HG02763 (cell line): ENCODE measurements around the gene TP53BP1.
"Not testable (repeated sequence)": the region's sequence is repeated elsewhere in the genome, so short reads cannot be mapped to it uniquely, and the experiment has no call there.

Experiments used
- ATAC-seq: cut with Tn5 transposase; IDR thresholded peaks from one replicate; pipeline ENCODE4 v1.9.1; 2021; ENCODE audit warnings: mild to moderate bottlenecking, moderate library complexity; ENCODE audit not compliant: unreplicated experiment

TP53BP1 gene

DNA sequence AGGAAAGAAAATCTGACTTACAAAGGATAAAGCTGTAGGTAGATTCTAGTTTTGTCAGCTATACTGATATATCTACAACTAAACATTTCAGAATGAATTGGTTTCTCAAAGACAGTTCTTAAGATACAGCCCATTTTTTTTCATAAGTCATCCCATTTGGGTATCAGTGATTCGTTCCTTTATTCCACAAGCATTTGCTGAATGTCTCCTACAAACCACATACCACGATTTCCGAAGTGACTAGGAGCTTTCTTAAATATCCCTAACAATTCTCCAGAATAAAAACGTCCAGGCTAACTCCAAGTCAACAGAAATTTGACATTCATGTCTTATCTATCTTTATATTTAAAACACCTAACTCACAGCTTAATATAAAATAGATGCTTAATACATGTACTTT is 59.8 kb downstream of the TP53BP1 start:
- ATAC-seq, result no peak

DNA sequence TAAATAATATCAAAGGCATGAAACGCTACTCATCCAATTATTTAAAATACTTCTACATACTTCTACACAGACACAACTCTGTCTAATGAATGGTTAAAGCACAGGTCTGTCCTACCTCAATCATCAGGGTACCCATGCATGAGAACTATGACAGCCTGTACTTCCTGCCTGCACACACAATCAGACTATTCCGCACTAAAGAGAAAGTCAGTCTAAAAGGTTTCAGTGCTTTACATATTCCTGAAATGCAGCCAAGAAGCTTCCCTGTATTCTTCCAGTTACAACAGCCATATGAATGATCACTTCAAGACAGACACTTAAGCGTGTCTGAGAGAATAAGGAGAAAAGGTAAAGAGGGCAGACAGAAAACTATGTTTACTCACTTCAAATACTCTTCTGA is 63.3 kb downstream of the TP53BP1 start:
- ATAC-seq, result no peak

DNA sequence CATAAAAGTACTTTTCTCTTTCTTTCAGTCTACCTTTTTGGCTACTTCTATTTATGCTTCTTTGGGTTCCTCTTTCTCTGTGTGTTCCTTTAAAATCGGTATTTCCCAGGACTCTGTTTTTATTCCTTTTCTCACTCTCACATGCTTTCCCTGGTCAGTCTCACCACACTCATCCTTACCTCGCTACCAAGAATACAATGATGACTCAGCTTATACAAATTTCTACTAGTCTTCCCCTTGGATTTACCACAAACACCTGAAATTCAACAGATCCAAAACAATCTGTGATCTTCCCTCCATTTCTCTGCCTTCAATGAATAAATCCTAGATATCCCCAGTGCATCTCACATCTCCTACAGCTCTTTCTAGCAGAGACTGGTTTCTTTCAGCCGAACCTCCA is 69.2 kb downstream of the TP53BP1 start:
- ATAC-seq, result no peak

DNA sequence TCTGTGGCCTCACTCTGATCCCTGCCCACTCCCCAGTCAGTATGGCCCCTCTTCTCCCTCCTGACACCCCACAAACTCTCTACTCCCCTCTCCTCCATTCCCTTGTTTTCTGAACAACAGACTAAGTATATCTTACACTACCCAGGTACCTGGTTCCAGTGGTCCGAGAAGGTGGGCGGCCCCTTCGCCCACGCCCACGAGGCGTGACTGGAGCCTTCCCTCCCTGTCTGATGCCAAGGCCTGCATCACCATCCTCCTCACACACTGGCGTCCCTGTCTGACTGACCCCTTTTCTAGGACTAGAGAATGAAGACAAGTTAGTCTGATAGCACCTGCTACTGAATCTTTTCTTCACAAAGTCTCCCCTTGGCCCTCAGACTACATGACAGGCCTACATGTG is 72.1 kb downstream of the TP53BP1 start:
- ATAC-seq, result no peak

DNA sequence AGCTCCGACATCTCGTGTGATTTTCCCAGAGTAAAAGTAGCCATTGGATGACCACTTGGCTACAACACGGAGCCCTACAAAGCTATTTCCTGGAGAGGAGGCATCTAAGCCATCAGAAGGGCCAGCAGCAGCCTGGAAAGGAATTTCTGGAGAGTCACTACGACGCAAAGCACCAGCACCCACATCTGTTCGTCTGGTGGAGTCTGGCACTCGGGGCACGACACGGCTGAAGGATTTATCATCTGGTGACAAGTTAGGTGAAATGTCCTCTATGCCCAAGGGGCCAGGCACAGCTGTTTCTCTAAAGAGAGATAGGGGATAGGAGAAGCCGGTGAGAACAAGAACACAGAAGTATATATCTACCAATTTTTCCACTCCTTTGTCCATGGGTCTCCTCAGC is 72.5 kb downstream of the TP53BP1 start:
- ATAC-seq, result no peak

DNA sequence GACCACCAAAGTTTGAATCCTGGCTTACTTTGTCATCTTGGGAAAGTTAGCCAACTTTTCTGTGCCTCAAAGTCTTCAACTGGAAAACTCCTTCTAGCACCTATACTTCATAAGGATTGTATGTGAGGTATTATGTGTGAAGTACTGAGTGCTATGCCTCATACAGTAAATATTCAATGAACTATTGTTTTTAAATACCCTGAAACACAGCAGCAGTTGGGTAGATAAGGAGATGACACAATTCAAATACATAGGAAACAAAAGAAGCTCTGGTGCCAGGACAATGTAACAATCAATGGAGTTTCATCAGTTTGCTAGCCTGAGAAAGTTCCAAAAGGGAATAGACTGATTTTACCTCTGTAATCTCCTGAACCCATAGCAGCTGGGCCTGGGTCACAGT is 78.8 kb downstream of the TP53BP1 start:
- ATAC-seq, result no peak

DNA sequence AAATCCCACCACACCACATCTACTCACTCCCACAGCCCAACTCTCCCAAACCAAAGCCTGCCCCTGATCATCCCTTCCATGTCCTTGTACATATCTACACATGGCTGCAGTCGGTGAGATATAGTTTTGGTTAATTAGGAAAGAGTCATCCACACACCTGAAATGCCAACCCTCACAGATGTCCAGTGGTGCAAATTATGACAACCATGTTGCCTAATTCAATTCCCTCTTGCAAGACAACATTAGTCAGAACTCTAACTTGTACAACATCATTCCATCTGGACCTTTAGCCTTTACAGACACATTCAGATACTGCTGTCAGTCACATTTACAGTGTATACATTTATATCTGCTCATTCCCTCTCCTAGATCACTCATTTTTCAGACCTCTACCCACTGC is 80.9 kb downstream of the TP53BP1 start:
- ATAC-seq, result no peak

DNA sequence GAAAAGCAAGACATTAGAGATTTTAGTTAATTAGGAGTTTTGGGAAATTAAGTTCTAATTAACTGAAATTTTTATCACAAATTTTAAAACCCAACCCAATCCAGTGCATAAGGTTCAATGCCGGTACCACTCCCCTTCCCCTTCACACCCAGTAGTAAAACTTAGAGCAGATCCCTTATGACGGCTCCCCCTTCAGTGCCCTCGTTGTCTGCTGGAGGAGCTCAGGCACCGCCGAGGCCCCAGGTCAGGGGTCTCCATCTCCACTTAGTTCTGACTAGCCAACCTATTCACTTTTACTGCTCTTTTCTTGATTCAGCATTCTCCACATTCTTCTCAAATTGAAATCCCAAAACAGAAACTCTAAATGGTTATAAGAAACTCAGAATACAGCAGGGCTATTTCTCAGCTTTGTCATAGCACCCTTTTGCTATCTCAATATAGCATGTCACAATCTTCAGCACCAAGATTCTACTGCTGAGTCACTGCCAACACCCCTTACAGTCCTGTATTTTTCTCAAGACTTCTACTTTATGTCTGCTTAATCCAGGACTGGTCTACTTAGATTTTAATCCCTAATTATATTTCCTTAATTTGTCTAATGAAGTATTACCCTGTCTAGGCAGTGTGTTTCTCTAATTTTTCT is 82.3 kb downstream of the TP53BP1 start:
- ATAC-seq, result no peak

DNA sequence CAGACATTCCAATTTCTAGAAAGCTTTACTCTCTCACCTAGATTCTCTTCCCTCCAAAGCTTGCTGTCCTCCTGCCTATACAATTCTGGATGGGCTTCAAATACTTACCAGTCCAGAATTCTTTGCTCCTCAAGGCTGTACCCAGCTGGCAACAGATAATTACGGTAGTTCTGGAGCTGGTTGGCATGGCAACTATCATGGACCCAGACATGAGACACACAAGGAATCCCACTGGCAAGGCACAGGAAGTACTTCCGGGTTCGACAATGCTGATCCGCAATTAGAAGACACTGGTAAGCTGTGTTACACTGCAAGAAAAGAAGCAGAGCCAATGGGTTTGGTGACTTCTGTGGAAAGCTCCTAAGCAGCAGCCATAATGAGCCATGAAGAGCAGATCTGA is 84.2 kb downstream of the TP53BP1 start:
- no peak for ATAC-seq

DNA sequence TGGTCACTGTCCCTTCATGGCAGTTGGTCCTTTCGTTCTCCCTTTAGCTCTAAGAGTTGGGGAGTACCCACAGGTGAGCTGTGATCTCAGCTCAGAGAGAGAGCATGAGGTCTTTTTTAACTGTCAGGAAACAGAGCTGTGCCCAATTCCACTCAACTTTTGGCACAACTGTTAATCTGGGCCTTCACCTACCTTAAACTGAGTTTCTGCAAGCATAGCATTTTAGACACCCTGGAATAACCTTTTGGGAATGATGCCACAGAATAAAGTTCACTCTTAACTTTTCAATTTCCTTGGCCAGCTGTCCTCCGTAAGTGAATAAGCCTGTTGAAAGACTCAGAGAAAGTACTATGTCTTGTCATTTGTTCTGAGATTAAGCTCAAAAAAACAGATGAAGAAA is 86.1 kb downstream of the TP53BP1 start:
- no peak for ATAC-seq

DNA sequence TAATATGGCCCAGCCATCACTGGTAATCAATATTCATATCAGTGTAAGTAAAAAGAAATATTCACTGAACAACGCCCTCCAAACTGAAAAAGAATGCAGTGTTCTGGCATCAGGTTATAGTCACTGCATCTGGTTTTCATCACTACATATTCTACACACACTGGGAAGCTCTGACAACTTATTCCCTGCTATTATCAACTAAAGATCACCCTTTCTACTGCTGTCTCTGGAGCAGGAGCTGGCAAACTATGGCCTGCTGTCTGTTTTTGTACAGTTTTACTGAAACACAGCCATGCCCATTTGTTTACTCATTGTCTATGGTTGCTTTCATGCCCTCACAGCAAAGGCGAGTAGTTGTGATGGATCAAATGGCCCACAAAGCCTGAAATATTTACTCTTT is 86.8 kb downstream of the TP53BP1 start:
- ATAC-seq, result no peak

DNA sequence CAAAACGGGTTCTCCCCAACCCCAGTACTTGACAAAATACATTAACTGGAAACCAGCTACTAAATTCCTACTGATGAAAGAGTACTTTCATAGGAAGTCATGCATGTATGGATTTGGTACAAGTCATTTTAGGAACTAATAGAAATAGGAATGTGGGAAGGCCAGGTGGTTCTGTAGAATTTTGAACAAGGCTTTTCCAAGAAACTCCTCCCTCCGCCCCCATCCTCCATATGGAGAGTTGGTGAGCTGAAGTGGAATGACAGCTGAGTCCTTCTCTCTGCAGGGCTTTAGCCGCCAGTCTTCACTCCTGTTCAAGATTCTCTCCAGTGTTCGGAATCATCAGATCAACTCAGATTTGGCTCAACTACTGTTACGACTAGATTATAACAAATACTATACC is 88.8 kb downstream of the TP53BP1 start:
- ATAC-seq, result no peak

DNA sequence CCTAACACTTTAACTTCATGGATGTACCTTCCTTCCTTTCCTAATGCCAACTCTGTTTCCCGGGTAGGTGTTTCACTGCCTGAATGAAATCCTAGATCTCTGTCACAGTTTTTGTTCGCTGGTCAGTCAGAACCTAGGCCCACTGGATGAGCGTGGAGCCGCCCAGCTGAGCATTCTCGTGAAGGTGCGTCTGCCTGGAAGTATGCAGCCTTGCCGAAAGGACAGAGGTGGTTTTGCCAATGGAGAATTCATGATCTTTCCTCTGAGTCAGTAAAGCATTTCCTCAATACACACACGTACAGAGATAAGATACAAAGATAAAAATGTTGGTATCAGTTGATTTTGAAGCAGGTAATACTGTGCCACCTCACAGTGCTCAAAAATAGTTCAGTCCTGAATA is 89.3 kb downstream of the TP53BP1 start:
- no peak for ATAC-seq

DNA sequence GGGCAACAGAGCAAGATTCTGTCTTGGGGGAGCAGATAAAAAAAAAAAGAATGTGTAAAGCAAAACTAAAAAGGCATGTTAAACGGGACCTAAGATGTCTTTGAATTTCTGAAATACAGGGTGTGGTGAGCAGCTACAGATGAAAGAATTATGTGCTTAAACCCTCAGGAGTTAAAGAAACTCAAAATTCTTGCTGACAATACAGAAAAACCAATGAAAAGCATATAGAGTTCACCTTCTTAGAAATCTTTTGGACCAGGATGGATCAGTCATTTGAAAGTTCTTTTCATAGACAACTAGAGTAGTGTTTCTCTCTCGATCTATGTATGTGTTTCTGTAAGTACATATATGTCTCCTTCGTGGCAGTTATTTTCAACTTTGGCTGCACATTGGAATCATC is 90.7 kb downstream of the TP53BP1 start:
- no peak for ATAC-seq

DNA sequence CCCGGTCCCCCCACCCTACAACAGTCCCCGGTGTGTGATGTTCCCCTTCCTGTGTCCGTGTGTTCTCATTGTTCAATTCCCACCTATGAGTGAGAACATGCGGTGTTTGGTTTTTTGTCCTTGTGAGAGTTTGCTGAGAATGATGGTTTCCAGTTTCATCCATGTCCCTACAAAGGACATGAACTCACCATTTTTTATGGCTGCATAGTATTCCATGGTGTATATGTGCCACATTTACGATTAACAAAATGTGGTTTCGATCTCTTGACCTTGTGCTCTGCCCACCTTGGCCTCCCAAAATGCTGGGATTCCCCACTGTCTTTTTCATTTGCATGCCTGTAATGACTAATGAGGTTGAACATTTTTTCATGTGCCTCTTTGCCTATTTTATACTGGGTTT is 99.4 kb downstream of the TP53BP1 start:
- ATAC-seq, result not testable (repeated sequence)

DNA sequence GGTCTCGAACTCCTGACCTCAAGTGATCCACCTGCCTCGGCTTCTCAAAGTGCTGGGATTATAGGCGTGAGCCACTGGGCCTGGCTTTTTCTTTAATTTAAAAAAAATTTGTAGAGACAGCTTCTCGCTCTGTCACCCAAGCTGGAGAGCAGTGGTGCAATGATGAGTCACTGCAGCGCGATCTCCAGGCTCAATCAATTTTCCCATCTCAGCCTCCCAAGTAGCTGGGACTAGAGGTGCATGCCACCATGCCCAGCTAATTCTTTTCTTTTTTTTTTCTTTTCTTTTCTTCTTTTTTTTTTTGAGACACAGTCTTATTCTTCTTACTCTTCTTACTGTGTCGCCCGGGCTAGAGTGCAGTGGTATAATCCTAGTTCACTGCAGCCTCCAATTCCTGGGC is 102.2 kb downstream of the TP53BP1 start:
- no peak for ATAC-seq

DNA sequence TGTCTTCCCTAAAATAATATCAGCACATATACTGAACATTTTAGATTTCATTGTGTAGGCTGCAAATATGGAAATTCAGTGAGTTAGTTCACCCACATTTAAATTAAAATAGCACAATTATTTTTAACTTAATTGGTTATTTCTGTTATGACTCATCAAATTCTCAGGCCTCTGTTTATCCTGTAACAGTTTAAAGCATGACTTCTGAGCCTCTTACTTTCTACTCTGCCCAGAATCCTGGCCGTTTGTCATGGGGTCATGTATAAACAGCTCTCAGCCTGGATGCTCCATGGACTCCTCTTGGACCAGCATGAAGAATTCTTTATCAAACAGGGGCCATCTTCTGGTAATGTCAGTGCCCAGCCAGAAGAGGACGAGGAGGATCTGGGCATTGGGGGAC is 109.9 kb downstream of the TP53BP1 start:
- ATAC-seq, result no peak

DNA sequence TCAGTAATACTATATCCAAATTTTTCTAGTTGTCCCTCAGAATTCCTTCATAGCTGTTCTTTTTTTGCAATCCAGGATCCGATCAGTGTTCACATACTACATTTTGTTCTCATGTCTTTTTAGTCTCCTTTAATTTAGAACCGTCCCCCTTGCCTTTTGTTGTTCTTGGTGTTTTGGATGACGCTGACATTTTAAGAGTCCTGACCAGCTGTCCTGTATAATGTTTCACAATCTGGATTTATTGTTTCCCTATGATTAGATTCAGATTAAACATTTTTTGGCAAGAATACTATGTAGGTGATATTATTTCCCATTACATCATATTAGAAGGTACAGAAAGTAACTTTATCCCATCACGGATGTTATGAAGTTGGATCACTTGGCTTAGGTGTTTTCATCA is 110.6 kb downstream of the TP53BP1 start:
- no peak for ATAC-seq

DNA sequence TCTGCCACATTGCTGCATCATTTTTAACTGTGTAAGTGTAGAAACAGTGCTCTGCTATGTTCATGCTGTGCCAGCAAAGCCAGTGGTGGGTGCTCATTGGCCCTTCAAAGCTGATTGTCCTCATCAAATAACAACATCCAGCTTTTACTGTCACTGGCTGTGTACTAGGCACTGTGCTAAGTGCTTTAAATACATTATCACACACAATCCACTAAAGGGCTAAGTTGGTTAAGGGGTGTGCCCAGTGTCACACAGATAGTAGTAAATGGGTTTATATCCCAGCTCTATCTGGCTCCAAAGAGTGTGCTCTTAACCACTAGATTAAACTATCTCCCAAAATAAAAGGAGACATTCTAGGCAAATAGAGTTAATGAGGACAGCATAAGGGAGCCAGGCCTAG is 114.4 kb downstream of the TP53BP1 start:
- ATAC-seq, result no peak

DNA sequence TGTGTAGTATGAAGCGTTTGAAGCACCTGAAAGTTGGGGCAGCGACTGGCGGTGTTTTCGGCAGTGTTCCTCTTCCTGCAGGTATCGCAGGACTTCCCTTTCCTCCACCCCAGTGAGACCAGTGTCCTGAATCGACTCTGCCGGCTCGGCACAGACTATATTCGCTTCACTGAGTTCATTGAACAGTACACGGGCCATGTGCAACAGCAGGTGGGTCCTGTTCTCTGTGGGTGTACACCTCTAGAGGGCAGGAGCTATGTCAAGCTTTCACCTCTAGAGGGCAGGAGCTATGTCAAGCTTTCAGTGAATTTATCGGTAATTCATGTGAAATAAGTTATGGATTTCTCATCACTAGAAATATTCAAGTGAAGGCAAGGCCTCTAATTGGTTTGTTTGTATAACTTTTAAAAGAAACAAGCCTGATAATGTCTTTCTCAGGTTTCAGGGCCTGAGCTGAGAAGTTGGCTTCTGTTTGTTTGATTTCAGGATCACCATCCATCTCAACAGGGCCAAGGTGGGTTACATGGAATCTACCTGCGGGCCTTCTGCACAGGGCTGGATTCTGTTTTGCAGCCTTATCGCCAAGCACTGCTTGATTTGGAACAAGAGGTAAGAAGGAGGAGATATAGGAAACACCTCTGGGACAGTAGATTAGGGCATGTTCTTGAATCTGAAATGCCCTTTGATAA is 116.8 kb downstream of the TP53BP1 start:
- ATAC-seq, result no peak

DNA sequence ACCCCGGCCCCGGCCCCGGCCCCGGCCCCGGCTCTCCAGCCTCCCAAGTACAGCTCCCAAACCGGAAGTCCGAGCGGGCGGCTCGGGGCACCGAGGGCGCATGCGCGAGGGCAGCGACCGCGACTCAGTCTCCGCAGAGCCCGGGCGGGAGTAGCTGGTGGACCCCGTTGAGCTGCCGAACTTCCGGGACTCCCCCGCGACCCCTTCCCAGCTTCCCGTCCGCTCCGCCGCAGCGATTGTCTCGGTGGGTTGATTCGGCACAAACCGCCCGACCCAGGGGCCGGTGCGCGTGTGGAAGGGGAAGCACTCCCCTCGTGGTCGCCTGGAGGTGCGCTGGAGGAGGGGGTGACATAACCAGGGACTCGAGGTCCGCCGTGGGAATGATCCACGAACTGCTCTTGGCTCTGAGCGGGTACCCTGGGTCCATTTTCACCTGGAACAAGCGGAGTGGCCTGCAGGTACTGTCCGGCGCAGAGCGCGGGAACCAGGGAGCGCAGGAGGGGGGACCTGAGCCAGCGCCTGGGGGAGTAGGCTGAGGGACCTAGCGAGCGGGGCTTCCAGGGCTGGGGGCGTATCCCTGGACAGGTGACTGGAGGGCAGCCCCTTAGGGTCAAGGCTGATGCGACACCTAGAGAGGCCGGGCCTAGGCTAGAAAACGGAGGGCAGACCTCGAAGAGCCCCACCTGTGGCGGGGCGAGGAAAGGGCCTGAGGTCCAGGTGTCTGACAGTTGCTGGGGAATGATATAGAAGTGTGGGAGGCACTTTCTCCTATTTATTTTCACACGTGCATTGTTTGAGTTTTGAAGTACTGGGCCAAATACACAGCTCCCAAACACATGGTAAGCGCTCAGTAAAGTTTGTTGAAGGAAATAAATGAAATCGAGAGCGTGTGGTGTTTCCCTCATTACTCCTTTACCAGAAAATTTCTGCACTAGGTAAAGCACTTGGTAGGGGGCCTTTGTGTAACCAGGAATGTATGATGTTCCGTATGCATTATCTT is 121.7 kb downstream of the TP53BP1 start, which contains the start of the genes TUBGCP4 and ZSCAN29:
Gene TUBGCP4 (plus strand): TSS at position 127 of the 1,000 bp plus-strand sequence. CDS start 254 bp downstream, at position 381.
Gene ZSCAN29 (minus strand): TSS at position 69 of the 1,000 bp plus-strand sequence. CDS start 1,130 bp downstream, outside the sequence.
- ATAC-seq, result peak; percentile 79
